Testis (tissue), 3 donors: Measurements from ENCODE around the gene CD226. TPM values are rescaled to one million over a fixed set of nuclear protein-coding genes. Genes with fewer than 3 reads are reported as not detected.
"Not testable (repeated sequence)": the region's sequence is repeated elsewhere in the genome, so short reads cannot be mapped to it uniquely, and the experiment has no call there.

Experiments used
- DNase-seq: peaks from one replicate; pipeline ENCODE4 v3.0.0-alpha.2; 2019
- H3K27ac ChIP-seq, 2 donors: fragments of 200-600 bp; sonication (generic); one replicate each; pipeline ENCODE4 v1.5.1; 2019
- H3K27me3 ChIP-seq: fragments of 200-600 bp; sonication (generic); one replicate; pipeline ENCODE4 v1.5.1; 2019
- H3K36me3 ChIP-seq: fragments of 200-600 bp; sonication (generic); one replicate; pipeline ENCODE4 v1.5.1; 2017; ENCODE audit warnings: low read depth; ENCODE audit errors: missing control alignments
- H3K4me1 ChIP-seq: fragments of 200-600 bp; sonication (generic); one replicate; pipeline ENCODE4 v1.5.1; 2019
- H3K4me3 ChIP-seq, 2 donors: fragments of 200-600 bp; sonication (generic); one replicate each; pipeline ENCODE4 v1.5.1; 2017 to 2019
- H3K9me3 ChIP-seq: fragments of 200-600 bp; sonication (generic); one replicate; pipeline ENCODE4 v1.5.1; 2017
- CTCF ChIP-seq, 3 experiments: fragments of 450-650 bp in 2 of 3; fragments of 200-600 bp in 1 of 3; sonication (generic) in 1 of 3; IDR thresholded peaks; one replicate each; pipeline ENCODE4 v1.5.1; 2016 to 2019; ENCODE audit warnings: antibody characterized with exemption in 3 of 3, mild to moderate bottlenecking in 2 of 3, moderate library complexity in 1 of 3
- POLR2A ChIP-seq: fragments of 450-650 bp; IDR thresholded peaks from one replicate; pipeline ENCODE4 v1.6.1; 2017; ENCODE audit warnings: antibody characterized with exemption, mild to moderate bottlenecking, moderate library complexity
- WGBS, 2 donors: methylation state at CpG; one replicate each; pipeline ENCODE4 v1.1.5; 2018; 5-methylcytosine and 5-hydroxymethylcytosine counted together
- intact Hi-C: fragments of 100-400 bp; cut with DNase I; formaldehyde crosslinking; loops from one replicate; pipeline ENCODE4 v1.15.1; 2023; ENCODE audit warnings: low total_unique reads
- polyA plus RNA-seq: library from polyadenylated mRNA; stranded (reverse); fragments of 350-450 nt; fragmentation: Illumina TruSeq; extraction: RNeasy Lipid Tissue Mini Kit (QIAGEN cat#74804); gene quantifications from one replicate; pipeline ENCODE4 v1.2.3, GENCODE V29; 2014; ENCODE audit warnings: low read depth, low replicate concordance; ENCODE audit not compliant: insufficient read depth
- total RNA-seq, 2 donors: library from RNA; depleted of rRNA; stranded (reverse); fragments of >200 nt; gene quantifications; one replicate each; pipeline ENCODE4 v1.2.3, GENCODE V29; 2016

CD226 gene
- total and polyA plus RNA-seq, 3 donors from 2014 or later, result 2.6 to 3.0 (median 2.9) TPM

GRCh38 chr18:69980982-69981804 lies 33.5 kb upstream of the CD226 start:
- TF ChIP-seq POLR2A (no peak), CTCF (IDR thresholded peaks at IDR 0.05) (no peak)
- Histone ChIP-seq H3K4me1 (no peaks in the 10 kb centered on the region), H3K36me3 (no peaks in the 10 kb centered on the region), H3K4me3 (no peak overlapping the region), H3K27me3 (no peaks in the 10 kb centered on the region), H3K27ac (no peak overlapping the region), H3K9me3 (no peaks in the 10 kb centered on the region)
- WGBS, 2 donors, result 39 to 47% methylated on average over 3 of the region's 3 CpGs
- intact Hi-C loops, result no loop called here
- DNase-seq, result no peak

- intact Hi-C loops, result no loop called here
- TF ChIP-seq CTCF (IDR thresholded peaks at IDR 0.05), result no peak
- Histone ChIP-seq H3K4me3 (no peak overlapping the region), H3K27me3 (no peaks in the 10 kb centered on the region), H3K9me3 (no peaks in the 10 kb centered on the region), H3K27ac (no peak overlapping the region), H3K4me1 (no peaks in the 10 kb centered on the region), H3K36me3 (no peaks in the 10 kb centered on the region)
- DNase-seq, result no peak
- 76 to 84% methylated on average over 4 of the region's 4 CpGs for WGBS, 2 donors
Observed at GRCh38 chr18:69980509-69980908, 32.8 kb upstream of the CD226 start.

GRCh38 chr18:69978732-69979715 lies 31.4 kb upstream of the CD226 start:
- H3K27ac ChIP-seq, result no peak overlapping the region
- no peaks in the 10 kb centered on the region for H3K9me3 ChIP-seq
- H3K36me3 ChIP-seq, result no peaks in the 10 kb centered on the region
- H3K4me3 ChIP-seq, result no peak overlapping the region
- no peaks in the 10 kb centered on the region for H3K27me3 ChIP-seq
- TF ChIP-seq POLR2A (no peak), CTCF (IDR thresholded peaks at IDR 0.05) (no peak)
- intact Hi-C loops, result no loop called here
- H3K4me1 ChIP-seq, result no peaks in the 10 kb centered on the region
- 87 to 88% methylated on average over 13 of the region's 13 CpGs for WGBS, 2 donors
- DNase-seq, result no peak

- WGBS, 2 donors, result 86 to 100% methylated on average over 2 to 4 of the region's 4 CpGs
- H3K36me3 ChIP-seq, H3K27me3 ChIP-seq, intact Hi-C loops, H3K4me3 ChIP-seq, DNase-seq, H3K4me1 ChIP-seq, H3K27ac ChIP-seq, H3K9me3 ChIP-seq: not testable (repeated sequence)
Observed at GRCh38 chr18:69975294-69975693, 27.6 kb upstream of the CD226 start.

GRCh38 chr18:69974365-69974764 lies 26.7 kb upstream of the CD226 start:
- 50 to 100% methylated on average over 1 of the region's 1 CpG for WGBS, 2 donors
- Histone ChIP-seq H3K4me1 (no peaks in the 10 kb centered on the region), H3K9me3 (no peaks in the 10 kb centered on the region), H3K27ac (no peak overlapping the region), H3K36me3 (no peaks in the 10 kb centered on the region), H3K27me3 (no peaks in the 10 kb centered on the region), H3K4me3 (no peak overlapping the region)
- DNase-seq, result no peak
- TF ChIP-seq POLR2A, result no peak
- no peak for TF ChIP-seq CTCF (IDR thresholded peaks at IDR 0.05)
- intact Hi-C loops, result no loop called here
